IMR-90 (cell line): ENCODE results near the gene LPCAT2. TPM values are rescaled to one million over a fixed set of nuclear protein-coding genes. Genes with fewer than 3 reads are reported as not detected.
A peak's percentile ranks its signal among the peaks of the same experiment; 100 is the strongest.

Experiments used
- ATAC-seq: fragments of 200-7000 bp; cut with Tn5 transposase; 2 replicates; pipeline ENCODE4 v1.9.1; 2020; ENCODE audit warnings: low read depth, mild to moderate bottlenecking, moderate library complexity
- BruUV-seq: library from RNA; stranded (reverse); fragments of 400-500 nt; replicated peaks from 2 replicates; lab custom pipeline; 2021; lab: Mats Ljungman, UMichigan
- CTCF ChIA-PET: fragments of 300-600 bp; formaldehyde crosslinking; extraction: SDS; loops from one replicate; lab custom pipeline; 2021; ENCODE audit warnings: antibody characterized with exemption; lab: Yijun Ruan, JAX
- POLR2A ChIA-PET: fragments of 300-600 bp; sonication (Branson Sonifier 250); formaldehyde crosslinking; loops from one replicate; lab custom pipeline; 2022; ENCODE audit warnings: antibody characterized with exemption; ENCODE audit not compliant: unreplicated experiment; lab: Charles Lee
- DNase-seq: peaks from one replicate; pipeline ENCODE4 v3.0.0; 2013
- H2AFZ ChIP-seq: replicated peaks from 2 replicates; pipeline ENCODE3; 2013; ENCODE audit warnings: low read length, mild to moderate bottlenecking; ENCODE audit not compliant: poor library complexity
- H2AK5ac ChIP-seq: 2 replicates; pipeline ENCODE4 v1.6.1; 2013; ENCODE audit warnings: low read depth, low read length, inconsistent platforms
- H2AK9ac ChIP-seq: replicated peaks from 2 replicates; pipeline ENCODE3; 2013; ENCODE audit warnings: mild to moderate bottlenecking, low read depth, low read length, moderate library complexity; ENCODE audit not compliant: poor library complexity
- H2BK120ac ChIP-seq: 2 replicates; pipeline ENCODE4 v1.6.1; 2013; ENCODE audit warnings: low read depth, low read length, inconsistent platforms
- H2BK15ac ChIP-seq: 3 replicates; pipeline ENCODE4 v1.6.1; 2013; ENCODE audit warnings: low read depth, low read length, inconsistent platforms
- H2BK20ac ChIP-seq: 2 replicates; pipeline ENCODE4 v1.6.1; 2013; ENCODE audit warnings: low read depth, mild to moderate bottlenecking, inconsistent platforms, low read length, moderate library complexity
- H2BK5ac ChIP-seq: 2 replicates; pipeline ENCODE4 v1.6.1; 2013; ENCODE audit warnings: mild to moderate bottlenecking, low read depth, low read length, inconsistent platforms; ENCODE audit not compliant: poor library complexity, severe bottlenecking
- H3K14ac ChIP-seq: replicated peaks from 2 replicates; pipeline ENCODE4 v1.6.1; 2013; ENCODE audit warnings: low read depth, low read length, inconsistent platforms
- H3K18ac ChIP-seq: 2 replicates; pipeline ENCODE4 v1.6.1; 2013; ENCODE audit warnings: low read depth, low read length, control low read depth
- H3K23ac ChIP-seq: 2 replicates; pipeline ENCODE4 v1.6.1; 2013; ENCODE audit warnings: low read depth, low read length, inconsistent platforms
- H3K27ac ChIP-seq: 2 replicates; pipeline ENCODE4 v1.5.1; 2013; ENCODE audit warnings: mild to moderate bottlenecking, control low read depth, low read length; ENCODE audit not compliant: insufficient read depth
- H3K27me3 ChIP-seq: 2 replicates; pipeline ENCODE4 v1.6.1; 2013; ENCODE audit warnings: low read length; ENCODE audit not compliant: control insufficient read depth, insufficient read depth
- H3K36me3 ChIP-seq: 2 replicates; pipeline ENCODE4 v1.6.1; 2013; ENCODE audit warnings: low read length, mixed read lengths; ENCODE audit not compliant: control insufficient read depth, insufficient read depth
- H3K4ac ChIP-seq: 2 replicates; pipeline ENCODE4 v1.6.1; 2013; ENCODE audit warnings: low read depth, low read length, inconsistent platforms
- H3K4me1 ChIP-seq: 2 replicates; pipeline ENCODE4 v1.6.1; 2013; ENCODE audit warnings: low read length, mixed read lengths; ENCODE audit not compliant: control insufficient read depth, insufficient read depth
- H3K4me2 ChIP-seq: 2 replicates; pipeline ENCODE4 v1.6.1; 2013; ENCODE audit warnings: low read depth, mild to moderate bottlenecking, control low read depth, low read length, moderate library complexity
- H3K4me3 ChIP-seq: 2 replicates; pipeline ENCODE4 v1.5.1; 2013; ENCODE audit warnings: low read depth, mild to moderate bottlenecking, control low read depth, low read length, moderate library complexity; ENCODE audit not compliant: insufficient read depth
- H3K56ac ChIP-seq: 2 replicates; pipeline ENCODE4 v1.6.1; 2013; ENCODE audit warnings: low read length, inconsistent platforms; ENCODE audit not compliant: insufficient read depth; ENCODE audit errors: extremely low read depth
- H3K79me1 ChIP-seq, 2 experiments: 2 replicates each; pipeline ENCODE4 v1.6.1; 2013; ENCODE audit warnings: low read length in 2 of 2, inconsistent platforms in 1 of 2, low read depth in 1 of 2
- H3K9ac ChIP-seq: 2 replicates; pipeline ENCODE4 v1.6.1; 2013; ENCODE audit warnings: low read depth, low read length, control low read depth
- H3K9me1 ChIP-seq: 2 replicates; pipeline ENCODE4 v1.6.1; 2013; ENCODE audit warnings: low read length, inconsistent platforms; ENCODE audit not compliant: insufficient read depth
- H3K9me3 ChIP-seq: 2 replicates; pipeline ENCODE4 v1.6.1; 2013; ENCODE audit warnings: low read length; ENCODE audit not compliant: control insufficient read depth, insufficient read depth
- H4K20me1 ChIP-seq: 2 replicates; pipeline ENCODE4 v1.6.1; 2013; ENCODE audit warnings: low read length, inconsistent platforms; ENCODE audit not compliant: insufficient read depth
- H4K5ac ChIP-seq: 2 replicates; pipeline ENCODE4 v1.6.1; 2013; ENCODE audit warnings: mild to moderate bottlenecking, low read depth, low read length, control low read depth
- H4K8ac ChIP-seq, 2 experiments: 2 replicates each; pipeline ENCODE4 v1.6.1; 2013; ENCODE audit warnings: low read depth in 2 of 2, low read length in 2 of 2, control low read depth in 1 of 2, inconsistent platforms in 1 of 2
- H4K91ac ChIP-seq: 2 replicates; pipeline ENCODE4 v1.6.1; 2013; ENCODE audit warnings: low read depth, low read length, inconsistent platforms; ENCODE audit not compliant: insufficient read depth
- BHLHE40 ChIP-seq: fragments of 150-350 bp; IDR thresholded peaks from 2 replicates; pipeline ENCODE4 v1.6.1; 2016; ENCODE audit warnings: mild to moderate bottlenecking, low read depth, low read length
- FOS ChIP-seq: fragments of 150-350 bp; IDR thresholded peaks from 2 replicates; pipeline ENCODE4 v1.6.1; 2016; ENCODE audit warnings: low read depth, low read length
- MAFK ChIP-seq: IDR thresholded peaks from 2 replicates; pipeline ENCODE4 v1.6.1; 2012; ENCODE audit warnings: low read depth, low read length, improper control_type of control experiment
- MAZ ChIP-seq: IDR thresholded peaks from 2 replicates; pipeline ENCODE4 v1.6.1; 2012; ENCODE audit warnings: low read depth, mild to moderate bottlenecking, low read length, improper control_type of control experiment, moderate library complexity, borderline replicate concordance
- MXI1 ChIP-seq: IDR thresholded peaks from 2 replicates; pipeline ENCODE4 v1.6.1; 2012; ENCODE audit warnings: low read depth, mild to moderate bottlenecking, low read length, moderate library complexity, borderline replicate concordance
- POLR2A ChIP-seq: IDR thresholded peaks from 2 replicates; pipeline ENCODE4 v1.6.1; 2012; ENCODE audit warnings: mild to moderate bottlenecking, low read depth, low read length
- RAD21 ChIP-seq: IDR thresholded peaks from 2 replicates; pipeline ENCODE4 v1.6.1; 2012; ENCODE audit warnings: low read length, improper control_type of control experiment
- SMC3 ChIP-seq: fragments of 150-350 bp; IDR thresholded peaks from 2 replicates; pipeline ENCODE4 v1.6.1; 2016; ENCODE audit warnings: low read depth, mild to moderate bottlenecking, antibody characterized with exemption, low read length, moderate library complexity
- WGBS, 2 experiments: methylation state at CpG; one replicate each; pipeline versions ENCODE4 v1.1.5 to v1.1.7; 2013; ENCODE audit warnings: missing lambda C conversion rate in 2 of 2; ENCODE audit not compliant: insufficient read length in 1 of 2; ENCODE audit errors: extremely low coverage in 2 of 2; 5-methylcytosine and 5-hydroxymethylcytosine counted together
- dilution Hi-C: fragments of 300-500 bp; cut with HindIII; formaldehyde crosslinking; loops from one replicate; pipeline ENCODE4 v1.14.3; 2018; ENCODE audit warnings: low sequenced_read_pairs; ENCODE audit not compliant: unreplicated experiment
- in situ Hi-C: fragments of 300-500 bp; cut with MboI; formaldehyde crosslinking; loops from 3 replicates; pipeline ENCODE4 v1.14.3; 2019; ENCODE audit warnings: low sequenced_read_pairs, inconsistent platforms, mixed read lengths
- intact Hi-C: fragments of 100-400 bp; cut with micrococcal nuclease; formaldehyde crosslinking; loops from 2 replicates; pipeline ENCODE4 v1.10.0; 2022
- polyA plus RNA-seq, 3 experiments: library from polyadenylated mRNA; depleted of rRNA; stranded (reverse); fragments of >200 nt; gene quantifications; 2 replicates each; pipeline ENCODE4 v1.2.3, GENCODE V29; 2012; ENCODE audit warnings: low replicate concordance in 1 of 3
- total RNA-seq: library from RNA; depleted of rRNA; stranded (reverse); fragments of >200 nt; gene quantifications from 2 replicates; pipeline ENCODE4 v1.2.3, GENCODE V29; 2012
- TF ChIP-seq, protein P1 (sequence below): conservative IDR thresholded peaks from 2 replicates; pipeline ENCODE4 v1.5.1; 2012; ENCODE audit warnings: mild to moderate bottlenecking, low read depth, low read length, improper control_type of control experiment

Gene LPCAT2
- total and polyA plus RNA-seq, 2 of the 4 experiments (the other 2 are of a cell fraction): 8.6 to 8.7 TPM

DNA sequence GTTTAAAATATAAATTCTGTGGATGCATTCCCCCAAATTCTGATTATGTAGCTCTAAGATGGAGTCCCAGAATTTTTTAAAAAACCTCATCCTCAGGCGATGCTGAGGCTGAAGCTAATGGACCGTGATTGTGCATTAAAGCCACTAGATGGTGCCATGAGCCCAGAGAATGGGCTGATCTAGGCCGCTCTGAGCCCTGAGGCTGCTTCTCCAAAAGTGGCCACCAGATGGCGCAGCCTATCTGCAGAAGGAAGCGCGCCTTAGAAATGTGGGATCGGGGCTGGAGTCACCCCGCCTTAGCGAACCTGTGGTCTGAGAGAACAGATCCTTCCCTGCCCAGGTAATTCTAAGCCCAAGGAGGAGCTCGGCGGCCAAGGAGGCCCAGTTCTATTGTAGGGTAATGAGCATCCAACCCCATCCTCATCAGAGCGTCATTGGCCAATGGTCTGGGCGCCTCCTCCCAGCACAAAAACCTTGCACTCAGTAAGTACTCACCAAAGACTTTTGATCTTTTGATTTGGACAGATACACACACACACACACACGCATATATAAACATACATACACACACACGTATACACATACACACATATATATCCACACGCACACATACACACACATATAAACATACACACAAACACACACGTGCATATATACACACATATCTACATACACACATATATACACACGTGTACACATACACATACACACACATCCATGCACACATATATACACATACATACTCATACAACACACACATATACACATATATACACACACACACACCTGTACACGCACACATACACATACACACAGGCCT lies 43.6 kb upstream of the LPCAT2 start:
- DNase-seq (peak; percentile 79), ATAC-seq (peak; percentile 97)
- no peak overlapping the region for H4K5ac ChIP-seq
- H3K18ac ChIP-seq: no peak overlapping the region
- H4K91ac ChIP-seq: no peak overlapping the region
- no peak overlapping the region for H3K4ac ChIP-seq
- H4K8ac ChIP-seq: no peak overlapping the region
- H3K27ac ChIP-seq: no peak overlapping the region
- H3K9me1 ChIP-seq: 0 out of 2 replicates have a peak, but pooled peaks cover under 1% of the 10 kb centered on the region
- H3K23ac ChIP-seq: no peak overlapping the region
- TF ChIP-seq RAD21: peak; percentile 100
- peak; percentile 8; the same call in 1 of the 2 replicates for TF ChIP-seq BHLHE40
- TF ChIP-seq MXI1: no peak
- peak; percentile 100 for TF ChIP-seq SMC3
- TF ChIP-seq MAZ: peak; percentile 55; the same call in 1 of the 2 replicates
- no peak for TF ChIP-seq FOS
- 0 out of 2 replicates have a peak, but pooled peaks have one; percentile 19 for TF ChIP-seq MAFK
- TF ChIP-seq POLR2A: peak; percentile 80
- TF ChIP-seq, protein P1, sequence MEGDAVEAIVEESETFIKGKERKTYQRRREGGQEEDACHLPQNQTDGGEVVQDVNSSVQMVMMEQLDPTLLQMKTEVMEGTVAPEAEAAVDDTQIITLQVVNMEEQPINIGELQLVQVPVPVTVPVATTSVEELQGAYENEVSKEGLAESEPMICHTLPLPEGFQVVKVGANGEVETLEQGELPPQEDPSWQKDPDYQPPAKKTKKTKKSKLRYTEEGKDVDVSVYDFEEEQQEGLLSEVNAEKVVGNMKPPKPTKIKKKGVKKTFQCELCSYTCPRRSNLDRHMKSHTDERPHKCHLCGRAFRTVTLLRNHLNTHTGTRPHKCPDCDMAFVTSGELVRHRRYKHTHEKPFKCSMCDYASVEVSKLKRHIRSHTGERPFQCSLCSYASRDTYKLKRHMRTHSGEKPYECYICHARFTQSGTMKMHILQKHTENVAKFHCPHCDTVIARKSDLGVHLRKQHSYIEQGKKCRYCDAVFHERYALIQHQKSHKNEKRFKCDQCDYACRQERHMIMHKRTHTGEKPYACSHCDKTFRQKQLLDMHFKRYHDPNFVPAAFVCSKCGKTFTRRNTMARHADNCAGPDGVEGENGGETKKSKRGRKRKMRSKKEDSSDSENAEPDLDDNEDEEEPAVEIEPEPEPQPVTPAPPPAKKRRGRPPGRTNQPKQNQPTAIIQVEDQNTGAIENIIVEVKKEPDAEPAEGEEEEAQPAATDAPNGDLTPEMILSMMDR: peak; percentile 100
- CTCF ChIA-PET: interaction anchor here (0.6 to 2.9 kb wide), 35 partner anchors 12 to 1914 kb away, joined by 3 to 26 read pairs (median 4); no protein-coding TSS in a partner anchor
- in situ Hi-C loops: loop anchor here (5.0 to 25.0 kb wide), 5 partner anchors 77 to 847 kb away; no protein-coding TSS in a partner anchor
- no peaks in the 10 kb centered on the region for H3K9me3 ChIP-seq
- H2BK5ac ChIP-seq: no peak overlapping the region
- H2AK5ac ChIP-seq: no peak overlapping the region
- H3K4me1 ChIP-seq: peaks cover under 1% of the 10 kb centered on the region; the same call in 1 of the 2 replicates
- peak overlapping the region; percentile 81 for H2AFZ ChIP-seq
- no peak overlapping the region for H2BK20ac ChIP-seq
- POLR2A ChIA-PET: no interaction called here
- H3K4me3 ChIP-seq: no peak overlapping the region
- no peak overlapping the region for H2BK15ac ChIP-seq
- H2AK9ac ChIP-seq: peak overlapping the region; percentile 37
- dilution Hi-C loops: no loop called here
- no TSS peak for BruUV-seq
- no peaks in the 10 kb centered on the region for H3K36me3 ChIP-seq
- H3K56ac ChIP-seq: no peak overlapping the region
- no peak overlapping the region for H3K14ac ChIP-seq
- peak overlapping the region; percentile 75 for H3K4me2 ChIP-seq
- intact Hi-C loops: loop anchor here (1.0 to 2.0 kb wide), 6 partner anchors 30 to 1519 kb away; no protein-coding TSS in a partner anchor
- H2BK120ac ChIP-seq: no peak overlapping the region
- no peaks in the 10 kb centered on the region for H4K20me1 ChIP-seq
- H3K9ac ChIP-seq: no peak overlapping the region
- no peaks in the 10 kb centered on the region for H3K79me1 ChIP-seq
- H3K27me3 ChIP-seq: peaks cover 10% of the 10 kb centered on the region
- WGBS, 2 experiments: 52 to 100% methylated on average over 1 to 10 of the region's 19 CpGs
